Gastrocnemius medialis (tissue), 4 donors: Measurements from ENCODE around the gene ATP6V0D1. TPM values are rescaled to one million over a fixed set of nuclear protein-coding genes. Genes with fewer than 3 reads are reported as not detected.

ENCODE experiments used
- ATAC-seq, 2 donors: fragments of 150-250 bp; one replicate each; pipeline ENCODE4 v1.9.1; 2016
- DNase-seq, 2 donors: peaks; one replicate each; pipeline ENCODE4 v3.0.0-alpha.2; 2019
- H3K27ac ChIP-seq, 4 donors: fragments of 200-600 bp; sonication (generic); 1 replicate in 1 of 4; 2 replicates in 3 of 4; pipeline ENCODE4 v1.5.1; 2016 to 2018; ENCODE audit warnings: mild to moderate bottlenecking in 2 of 4, moderate library complexity in 1 of 4
- H3K27me3 ChIP-seq, 3 donors: fragments of 200-600 bp; sonication (generic) in 2 of 3; 1 replicate in 1 of 3; 2 replicates in 2 of 3; pipeline versions ENCODE4 v1.5.1 to v1.6.0; 2016 to 2019; ENCODE audit warnings: mild to moderate bottlenecking in 1 of 3, moderate library complexity in 1 of 3
- H3K36me3 ChIP-seq, 2 donors: fragments of 200-600 bp; sonication (generic) in 1 of 2; one replicate each; pipeline ENCODE4 v1.5.1; 2017 to 2018
- H3K4me1 ChIP-seq, 2 donors: fragments of 200-600 bp; sonication (generic) in 1 of 2; one replicate each; pipeline ENCODE4 v1.5.1; 2016 to 2017; ENCODE audit warnings: mild to moderate bottlenecking in 2 of 2
- H3K4me3 ChIP-seq, 4 donors: fragments of 200-600 bp; sonication (generic) in 3 of 4; 1 replicate in 1 of 4; 2 replicates in 3 of 4; pipeline ENCODE4 v1.5.1; 2016 to 2019; ENCODE audit warnings: mild to moderate bottlenecking in 2 of 4
- H3K9me3 ChIP-seq, 3 donors: fragments of 200-600 bp; sonication (generic) in 2 of 3; 1 replicate in 1 of 3; 2 replicates in 2 of 3; pipeline ENCODE4 v1.5.1; 2016 to 2019
- POLR2A ChIP-seq, 2 donors: fragments of 450-650 bp; IDR thresholded peaks; one replicate each; pipeline ENCODE4 v1.6.1; 2017; ENCODE audit warnings: antibody characterized with exemption in 2 of 2, mild to moderate bottlenecking in 2 of 2, moderate library complexity in 2 of 2
- in situ Hi-C, 4 donors: fragments of 200-750 bp; cut with MboI; loops; one replicate each; pipeline versions ENCODE4 v1.15.0 to v1.8.0; 2017; ENCODE audit warnings: low sequenced_read_pairs in 4 of 4
- intact Hi-C: fragments of 100-400 bp; cut with DNase I; formaldehyde crosslinking; loops from one replicate; pipeline ENCODE4 v1.15.1; 2023; ENCODE audit warnings: low total_unique reads
- total RNA-seq, 4 donors: library from RNA; depleted of rRNA; stranded (reverse); fragments of >200 nt; gene quantifications; one replicate each; pipeline versions ENCODE4 v1.1.0 to v1.2.3, GENCODE V29; 2016
- TF ChIP-seq, protein P1 (sequence below), 5 experiments: fragments of 450-650 bp in 3 of 5; fragments of 200-600 bp in 2 of 5; sonication (generic) in 2 of 5; IDR thresholded peaks in 4 of 5; conservative IDR thresholded peaks in 1 of 5; 1 replicate in 4 of 5; 2 replicates in 1 of 5; pipeline ENCODE4 v1.5.1; 2016 to 2019; ENCODE audit warnings: antibody characterized with exemption in 5 of 5, mild to moderate bottlenecking in 3 of 5, moderate library complexity in 3 of 5

ATP6V0D1 gene
- total RNA-seq, 4 donors from 2014 or later = 117 to 211 (median 157) TPM

DNA sequence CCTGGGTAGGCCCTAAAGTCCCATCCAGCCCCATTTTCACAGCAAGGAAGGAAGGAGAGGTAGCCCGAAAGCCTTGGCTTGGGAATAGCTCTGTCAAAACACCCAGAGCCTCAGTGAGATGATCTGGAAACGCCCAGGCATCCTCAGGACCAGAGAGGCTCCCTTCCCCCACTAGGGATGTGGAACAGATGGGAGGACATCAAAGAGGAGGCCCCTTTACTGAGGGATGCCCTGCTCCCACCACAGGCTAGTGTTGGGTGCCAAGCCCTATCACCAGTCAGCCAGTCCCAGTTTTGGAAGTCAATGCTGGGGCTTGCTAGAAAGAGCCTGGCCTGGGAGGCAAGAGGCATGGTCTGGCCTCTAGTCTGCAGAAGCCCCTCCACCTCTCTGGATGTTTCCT is 92.4 kb downstream of the ATP6V0D1 start:
- H3K36me3 ChIP-seq = no peaks in the 10 kb centered on the region
- ATAC-seq (no peak), DNase-seq (no peak)
- H3K4me1 ChIP-seq = peaks cover 46 to 47% of the 10 kb centered on the region in 2 donors
- H3K9me3 ChIP-seq = no peaks in the 10 kb centered on the region
- in situ Hi-C loops (no loop called here), intact Hi-C loops (no loop called here)
- no peak overlapping the region for H3K4me3 ChIP-seq
- H3K27me3 ChIP-seq = no peaks in the 10 kb centered on the region
- TF ChIP-seq, protein P1, sequence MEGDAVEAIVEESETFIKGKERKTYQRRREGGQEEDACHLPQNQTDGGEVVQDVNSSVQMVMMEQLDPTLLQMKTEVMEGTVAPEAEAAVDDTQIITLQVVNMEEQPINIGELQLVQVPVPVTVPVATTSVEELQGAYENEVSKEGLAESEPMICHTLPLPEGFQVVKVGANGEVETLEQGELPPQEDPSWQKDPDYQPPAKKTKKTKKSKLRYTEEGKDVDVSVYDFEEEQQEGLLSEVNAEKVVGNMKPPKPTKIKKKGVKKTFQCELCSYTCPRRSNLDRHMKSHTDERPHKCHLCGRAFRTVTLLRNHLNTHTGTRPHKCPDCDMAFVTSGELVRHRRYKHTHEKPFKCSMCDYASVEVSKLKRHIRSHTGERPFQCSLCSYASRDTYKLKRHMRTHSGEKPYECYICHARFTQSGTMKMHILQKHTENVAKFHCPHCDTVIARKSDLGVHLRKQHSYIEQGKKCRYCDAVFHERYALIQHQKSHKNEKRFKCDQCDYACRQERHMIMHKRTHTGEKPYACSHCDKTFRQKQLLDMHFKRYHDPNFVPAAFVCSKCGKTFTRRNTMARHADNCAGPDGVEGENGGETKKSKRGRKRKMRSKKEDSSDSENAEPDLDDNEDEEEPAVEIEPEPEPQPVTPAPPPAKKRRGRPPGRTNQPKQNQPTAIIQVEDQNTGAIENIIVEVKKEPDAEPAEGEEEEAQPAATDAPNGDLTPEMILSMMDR (IDR thresholded peaks at IDR 0.05 in 4 of 5, conservative IDR thresholded peaks at IDR 0.05 in 1 of 5) = no peak
- no peak for TF ChIP-seq POLR2A (IDR thresholded peaks at IDR 0.05)
- H3K27ac ChIP-seq = peak overlapping the region in 1 of 4 donors; percentile 66

DNA sequence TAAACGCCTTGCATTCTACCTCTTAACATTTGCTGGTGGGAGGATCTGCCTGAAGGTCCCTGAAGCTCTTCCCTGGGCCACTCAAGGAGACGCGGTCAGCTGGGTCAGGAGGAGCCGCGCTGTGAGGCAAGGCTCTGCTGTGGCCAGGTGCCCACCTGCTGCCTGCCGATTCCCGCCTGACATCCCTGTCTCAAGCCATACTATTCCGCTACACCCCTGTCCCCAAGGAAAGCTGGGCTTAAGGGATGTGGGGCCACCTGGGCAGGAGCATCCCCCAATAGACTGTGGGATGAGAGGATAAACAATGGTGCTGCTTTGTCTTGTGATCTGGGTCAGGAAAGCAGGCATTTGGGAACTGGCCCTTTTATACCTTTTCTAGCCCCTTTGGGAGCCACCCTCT is 92.8 kb downstream of the ATP6V0D1 start:
- intact Hi-C loops (no loop called here), in situ Hi-C loops (no loop called here)
- no peaks in the 10 kb centered on the region for H3K9me3 ChIP-seq
- DNase-seq = no peak
- no peaks in the 10 kb centered on the region for H3K27me3 ChIP-seq
- H3K27ac ChIP-seq = peak overlapping the region in 1 of 4 donors; percentile 66
- H3K4me1 ChIP-seq = peaks cover 43 to 46% of the 10 kb centered on the region in 2 donors
- no peak for TF ChIP-seq POLR2A (IDR thresholded peaks at IDR 0.05)
- TF ChIP-seq, protein P1 (IDR thresholded peaks at IDR 0.05 in 4 of 5, conservative IDR thresholded peaks at IDR 0.05 in 1 of 5) = no peak
- no peak overlapping the region for H3K4me3 ChIP-seq
- H3K36me3 ChIP-seq = no peaks in the 10 kb centered on the region
- no peak for ATAC-seq

Other genes starting within 250 kb of the ATP6V0D1 start
- 10 to 100 TPM; 26.3 to 65.3 (median 52.4) TPM for gene FHOD1, start 233.7 kb downstream of the ATP6V0D1 start, total RNA-seq
- 1 to 10 TPM in 3 of 4 donors, under 1 TPM in 1; 0.61 to 2.0 (median 1.2) TPM for gene SLC9A5, start 232.2 kb downstream of the ATP6V0D1 start, total RNA-seq
- 10 to 100 TPM in 1 of 4 donors, 1 to 10 TPM in 3; 1.1 to 16.5 (median 2.6) TPM for gene PLEKHG4, start 201.6 kb downstream of the ATP6V0D1 start, total RNA-seq
- not detected for gene KCTD19, start 154.4 kb downstream of the ATP6V0D1 start, total RNA-seq
- not detected for gene LRRC36, start 154.3 kb downstream of the ATP6V0D1 start, total RNA-seq
- 10 to 100 TPM in 2 of 4 donors, 1 to 10 TPM in 2; 2.2 to 31.9 (median 7.1) TPM for gene TPPP3, start 87.7 kb downstream of the ATP6V0D1 start, total RNA-seq
- gene ZDHHC1, start 64.7 kb downstream of the ATP6V0D1 start, total RNA-seq = 10 to 100 TPM in 1 of 4 donors, 1 to 10 TPM in 3; 4.4 to 11.0 (median 8.9) TPM
- gene HSD11B2, start 50.0 kb downstream of the ATP6V0D1 start, total RNA-seq = 1 to 10 TPM in 2 of 4 donors, not detected in 2; 2.3 to 4.1 TPM
- gene AGRP, start 2.4 kb upstream of the ATP6V0D1 start, total RNA-seq = not detected
- gene RIPOR1, start 47.7 kb upstream of the ATP6V0D1 start, total RNA-seq = 10 to 100 TPM; 10.6 to 65.4 (median 25.1) TPM
- 10 to 100 TPM; 25.9 to 35.9 (median 30.3) TPM for gene CTCF, start 81.4 kb upstream of the ATP6V0D1 start, total RNA-seq
- 1 to 10 TPM in 1 of 4 donors, under 1 TPM in 1, not detected in 2; 0.10 to 1.1 TPM for gene CARMIL2, start 164.0 kb upstream of the ATP6V0D1 start, total RNA-seq
- 10 to 100 TPM in 3 of 4 donors, 1 to 10 TPM in 1; 9.9 to 12.8 (median 11.1) TPM for gene ACD, start 179.1 kb upstream of the ATP6V0D1 start, total RNA-seq
- 10 to 100 TPM in 3 of 4 donors, 1 to 10 TPM in 1; 2.7 to 17.3 (median 12.5) TPM for gene PARD6A, start 179.8 kb upstream of the ATP6V0D1 start, total RNA-seq
- 10 to 100 TPM in 3 of 4 donors, 1 to 10 TPM in 1; 8.1 to 14.2 (median 11.2) TPM for gene ENKD1, start 185.6 kb upstream of the ATP6V0D1 start, total RNA-seq
- 1 to 10 TPM; 5.1 to 8.5 (median 7.3) TPM for gene C16orf86, start 185.7 kb upstream of the ATP6V0D1 start, total RNA-seq
- 10 to 100 TPM in 3 of 4 donors, 1 to 10 TPM in 1; 8.9 to 15.4 (median 11.6) TPM for gene GFOD2, start 238.2 kb upstream of the ATP6V0D1 start, total RNA-seq